SHP77 (cell line): ENCODE data around the gene SLX4IP.
"Not testable (repeated sequence)": the region's sequence is repeated elsewhere in the genome, so short reads cannot be mapped to it uniquely, and the experiment has no call there.

Source experiments
- DNase-seq, 2 experiments: peaks; one replicate each; lab custom pipeline; 2025; lab: John Stamatoyannopoulos, UW

Gene SLX4IP

GRCh38 chr20:10603971-10604864 lies 169.1 kb downstream of the SLX4IP start:
- DNase-seq, result no peak

- no peak for DNase-seq
Observed at GRCh38 chr20:10604865-10605440, 169.8 kb downstream of the SLX4IP start.

- DNase-seq, result no peak
Observed at GRCh38 chr20:10605547-10606195, 170.6 kb downstream of the SLX4IP start.

GRCh38 chr20:10609276-10609675 lies 174.2 kb downstream of the SLX4IP start:
- no peak for DNase-seq

- no peak for DNase-seq
Observed at GRCh38 chr20:10609770-10610169, 174.7 kb downstream of the SLX4IP start.

GRCh38 chr20:10610251-10610650 lies 175.1 kb downstream of the SLX4IP start:
- DNase-seq, result no peak

GRCh38 chr20:10611357-10611756 lies 176.3 kb downstream of the SLX4IP start:
- peak in 1 of 2 experiments; percentile 16 for DNase-seq

GRCh38 chr20:10613426-10613825 lies 178.3 kb downstream of the SLX4IP start:
- DNase-seq, result not testable (repeated sequence)

- no peak for DNase-seq
Observed at GRCh38 chr20:10613911-10614310, 178.8 kb downstream of the SLX4IP start.

- no peak for DNase-seq
Observed at GRCh38 chr20:10616212-10616611, 181.1 kb downstream of the SLX4IP start.

GRCh38 chr20:10617549-10618133 lies 182.5 kb downstream of the SLX4IP start:
- DNase-seq, result not testable (repeated sequence)

GRCh38 chr20:10618611-10619245 lies 183.6 kb downstream of the SLX4IP start:
- no peak for DNase-seq

GRCh38 chr20:10619427-10619826 lies 184.3 kb downstream of the SLX4IP start:
- DNase-seq, result no peak

- no peak for DNase-seq
Observed at GRCh38 chr20:10621149-10621548, 186.0 kb downstream of the SLX4IP start.

GRCh38 chr20:10622657-10623418 lies 187.7 kb downstream of the SLX4IP start:
- no peak for DNase-seq

- no peak for DNase-seq
Observed at GRCh38 chr20:10625641-10626040, 190.5 kb downstream of the SLX4IP start.

GRCh38 chr20:10626896-10627295 lies 191.8 kb downstream of the SLX4IP start:
- DNase-seq, result no peak

- no peak for DNase-seq
Observed at GRCh38 chr20:10629946-10630650, 195.0 kb downstream of the SLX4IP start.

GRCh38 chr20:10631126-10631525 lies 196.0 kb downstream of the SLX4IP start:
- no peak for DNase-seq

- no peak for DNase-seq
Observed at GRCh38 chr20:10632721-10633509, 197.8 kb downstream of the SLX4IP start.
